T-helper 22 cell (primary cell): ENCODE measurements around the gene TRMT2A.

ENCODE experiments used
- DNase-seq: peaks from one replicate; pipeline ENCODE4 v3.0.0-alpha.2; 2020; ENCODE audit warnings: low read depth

The TRMT2A gene

GRCh38 chr22:20116376-20116950 is 563 bp downstream of the TRMT2A start:
- no peak for DNase-seq

- DNase-seq, result no peak
Observed at GRCh38 chr22:20115691-20116375, 1.2 kb downstream of the TRMT2A start, which contains the start of gene RANBP1. Gene RANBP1 (plus strand): TSS chr22:20116104. CDS start chr22:20116185, 81 bp downstream.

GRCh38 chr22:20114506-20115475 is 2.2 kb downstream of the TRMT2A start:
- DNase-seq, result no peak

- DNase-seq, result no peak
Observed at GRCh38 chr22:20113551-20114310, 3.3 kb downstream of the TRMT2A start.

GRCh38 chr22:20112623-20113511 is 4.2 kb downstream of the TRMT2A start:
- DNase-seq, result no peak

GRCh38 chr22:20111689-20112622 is 5.1 kb downstream of the TRMT2A start:
- DNase-seq, result no peak

GRCh38 chr22:20111045-20111688 is 5.9 kb downstream of the TRMT2A start:
- DNase-seq, result no peak

GRCh38 chr22:20110359-20110985 is 6.6 kb downstream of the TRMT2A start:
- no peak for DNase-seq

GRCh38 chr22:20109411-20110358 is 7.3 kb downstream of the TRMT2A start:
- DNase-seq, result no peak

- DNase-seq, result no peak
Observed at GRCh38 chr22:20108757-20109230, 8.2 kb downstream of the TRMT2A start.

- no peak for DNase-seq
Observed at GRCh38 chr22:20107951-20108756, 8.9 kb downstream of the TRMT2A start.

GRCh38 chr22:20107471-20107901 is 9.5 kb downstream of the TRMT2A start:
- no peak for DNase-seq

- no peak for DNase-seq
Observed at GRCh38 chr22:20106849-20107237, 10.2 kb downstream of the TRMT2A start.

- DNase-seq, result no peak
Observed at GRCh38 chr22:20106205-20106848, 10.7 kb downstream of the TRMT2A start.

- no peak for DNase-seq
Observed at GRCh38 chr22:20105456-20106204, 11.4 kb downstream of the TRMT2A start.
